GM12878 (cell line): ENCODE results near the gene TRPM6. TPM values are rescaled to one million over a fixed set of nuclear protein-coding genes. Genes with fewer than 3 reads are reported as not detected.

Experiments used
- ATAC-seq: fragments of 200-7000 bp; cut with Tn5 transposase; 3 replicates; pipeline ENCODE4 v1.9.1; 2020; ENCODE audit warnings: mild to moderate bottlenecking, moderate library complexity
- BruUV-seq: library from RNA; stranded (reverse); fragments of 400-500 nt; replicated peaks from 2 replicates; lab custom pipeline; 2021; lab: Mats Ljungman, UMichigan
- CTCF ChIA-PET: fragments of 300-600 bp; sonication (Branson Sonifier 250); formaldehyde crosslinking; extraction: SDS; loops from one replicate; lab custom pipeline; 2021; ENCODE audit warnings: inconsistent platforms; lab: Yijun Ruan, JAX
- POLR2A ChIA-PET: fragments of 350-600 bp; formaldehyde crosslinking; extraction: SDS; loops from one replicate; lab custom pipeline; 2021; ENCODE audit warnings: inconsistent platforms; lab: Charles Lee
- RAD21 ChIA-PET: fragments of 300-600 bp; sonication (Branson Sonifier 250); formaldehyde crosslinking; loops from one replicate; lab custom pipeline; 2023; ENCODE audit warnings: antibody characterized with exemption; ENCODE audit not compliant: unreplicated experiment; lab: Charles Lee
- SMC1A ChIA-PET: fragments of 300-600 bp; sonication (Branson Sonifier 250); formaldehyde crosslinking; loops from one replicate; lab custom pipeline; 2023; ENCODE audit not compliant: unreplicated experiment, uncharacterized antibody; lab: Charles Lee
- DNase-seq: peaks from one replicate; pipeline ENCODE4 v3.0.0-alpha.2; 2011; ENCODE audit warnings: low read depth, low spot score
- FAIRE-seq: peaks from 3 replicates; lab custom pipeline; 2011; peaks lifted over from hg19 to GRCh38; lab: Jason Lieb, UNC
- H2AFZ ChIP-seq: 2 replicates; pipeline ENCODE4 v1.6.0; 2011; ENCODE audit warnings: low read depth, low read length, control low read depth; ENCODE audit not compliant: control insufficient read depth
- H3K27ac ChIP-seq: 2 replicates; pipeline ENCODE4 v1.5.1; 2011; ENCODE audit warnings: control low read depth; ENCODE audit not compliant: control insufficient read depth, insufficient read depth
- H3K27me3 ChIP-seq, 2 experiments: replicated peaks in 1 of 2; 2 replicates each; pipeline versions ENCODE4 v1.6.0 to v1.6.1; 2011; ENCODE audit warnings: low read length in 1 of 2; ENCODE audit not compliant: control insufficient read depth in 2 of 2, insufficient read depth in 2 of 2
- H3K36me3 ChIP-seq, 2 experiments: 2 replicates each; pipeline ENCODE4 v1.5.1; 2011; ENCODE audit warnings: low read length in 1 of 2; ENCODE audit not compliant: control insufficient read depth in 2 of 2, insufficient read depth in 2 of 2
- H3K4me1 ChIP-seq: 2 replicates; pipeline ENCODE4 v1.6.1; 2011; ENCODE audit warnings: mild to moderate bottlenecking, low read length, moderate library complexity, mixed read lengths; ENCODE audit not compliant: control insufficient read depth, insufficient read depth
- H3K4me2 ChIP-seq: 2 replicates; pipeline ENCODE4 v1.6.0; 2011; ENCODE audit warnings: control low read depth; ENCODE audit not compliant: control insufficient read depth, insufficient read depth
- H3K4me3 ChIP-seq: fragments of 200-600 bp; sonication (generic); 2 replicates; pipeline ENCODE4 v1.5.1; 2016
- H3K79me2 ChIP-seq: 2 replicates; pipeline ENCODE4 v1.6.0; 2011; ENCODE audit warnings: low read length; ENCODE audit not compliant: control insufficient read depth, insufficient read depth
- H3K9ac ChIP-seq: 2 replicates; pipeline ENCODE4 v1.8.0; 2011; ENCODE audit warnings: low read length, control low read depth, mixed read lengths; ENCODE audit not compliant: control insufficient read depth, insufficient read depth
- H3K9me3 ChIP-seq: replicated peaks from 3 replicates; pipeline ENCODE4 v1.5.1; 2011; ENCODE audit warnings: mild to moderate bottlenecking, low read length; ENCODE audit not compliant: control insufficient read depth, insufficient read depth
- H4K20me1 ChIP-seq: 2 replicates; pipeline ENCODE4 v1.6.0; 2011; ENCODE audit not compliant: control insufficient read depth, insufficient read depth
- ATF7 ChIP-seq: fragments of 450-650 bp; IDR thresholded peaks from 2 replicates; pipeline ENCODE4 v1.6.1; 2016; ENCODE audit warnings: low read depth, mild to moderate bottlenecking
- CBX3 ChIP-seq: fragments of 200-600 bp; sonication (generic); IDR thresholded peaks from 2 replicates; pipeline ENCODE4 v1.6.1; 2016; ENCODE audit warnings: low read depth, borderline replicate concordance
- HCFC1 ChIP-seq: fragments of 150-350 bp; IDR thresholded peaks from 2 replicates; pipeline ENCODE4 v1.6.1; 2014; ENCODE audit warnings: low read length
- JUNB ChIP-seq: IDR thresholded peaks from 2 replicates; pipeline ENCODE4 v1.6.1; 2016; ENCODE audit warnings: antibody characterized with exemption, mild to moderate bottlenecking
- KAT2A ChIP-seq: conservative IDR thresholded peaks from 2 replicates; pipeline ENCODE4 v1.6.1; 2011; ENCODE audit warnings: low read depth, low read length; ENCODE audit not compliant: control insufficient read depth
- KLF5 ChIP-seq: fragments of 450-650 bp; IDR thresholded peaks from 2 replicates; pipeline ENCODE4 v1.6.1; 2014; ENCODE audit warnings: mild to moderate bottlenecking; ENCODE audit not compliant: partially characterized antibody
- MXI1 ChIP-seq: fragments of 150-350 bp; IDR thresholded peaks from 2 replicates; pipeline ENCODE4 v1.6.1; 2011; ENCODE audit warnings: low read depth, mild to moderate bottlenecking, inconsistent platforms, low read length, improper control_type of control experiment
- POLR2A ChIP-seq: IDR thresholded peaks from 2 replicates; pipeline ENCODE4 v1.6.1; 2011; ENCODE audit warnings: low read depth, mild to moderate bottlenecking, low read length
- RBBP5 ChIP-seq: fragments of 200-600 bp; sonication (generic); conservative IDR thresholded peaks from 2 replicates; pipeline ENCODE4 v1.6.1; 2016
- SIX5 ChIP-seq: IDR thresholded peaks from 2 replicates; pipeline ENCODE4 v1.6.1; 2011; ENCODE audit warnings: mild to moderate bottlenecking, low read depth, low read length, moderate library complexity; ENCODE audit not compliant: severe bottlenecking
- SP1 ChIP-seq: IDR thresholded peaks from one replicate; pipeline ENCODE4 v1.6.1; 2011; ENCODE audit warnings: low read depth, low read length
- STAT3 ChIP-seq: IDR thresholded peaks from 2 replicates; pipeline ENCODE4 v1.6.1; 2011; ENCODE audit warnings: low read depth, low read length, improper control_type of control experiment
- ZNF207 ChIP-seq: fragments of 450-650 bp; IDR thresholded peaks from 2 replicates; pipeline ENCODE4 v1.6.1; 2014; ENCODE audit warnings: antibody characterized with exemption, mild to moderate bottlenecking, borderline replicate concordance
- WGBS: methylation state at CpG from one replicate; pipeline ENCODE4 v1.1.6; 2016; ENCODE audit warnings: low lambda C conversion rate; ENCODE audit not compliant: insufficient replicate concordance, insufficient coverage; ENCODE audit errors: missing lambda C conversion rate; 5-methylcytosine and 5-hydroxymethylcytosine counted together
- in situ Hi-C: fragments of 300-500 bp; cut with MboI; formaldehyde crosslinking; loops from 9 replicates; pipeline ENCODE4 v1.14.3; 2018; ENCODE audit warnings: mixed read lengths
- intact Hi-C: fragments of 100-400 bp; cut with micrococcal nuclease; formaldehyde crosslinking; loops from one replicate; pipeline ENCODE4 v1.14.2; 2022; ENCODE audit not compliant: unreplicated experiment
- polyA plus RNA-seq, 11 experiments: library from polyadenylated mRNA; depleted of rRNA in 4 of 11; unstranded in 6 of 11; stranded (reverse) in 5 of 11; fragments of >200 nt; fragmentation: Nextera tagmentation in 4 of 11; fragmentation: Illumina TruSeq in 1 of 11; extraction: Ambion mirVana in 4 of 11; extraction: Trizol in 1 of 11; gene quantifications; 1 replicate in 1 of 11; 2 replicates in 10 of 11; pipeline versions ENCODE4 v1.2.1 to v1.2.3, GENCODE V29; 2011 to 2016; ENCODE audit warnings: inconsistent platforms in 2 of 11, missing spikeins in 2 of 11, low read depth in 1 of 11
- total RNA-seq, 4 experiments: library from RNA; depleted of rRNA in 3 of 4; stranded (reverse); fragments of >200 nt in 3 of 4; fragmentation: Illumina TruSeq in 1 of 4; extraction: Trizol in 1 of 4; gene quantifications; 2 replicates each; pipeline versions ENCODE4 v1.2.1 to v1.2.3, GENCODE V29; 2013 to 2021
- TF ChIP-seq, protein P1 (sequence below): fragments of 450-650 bp; IDR thresholded peaks from 2 replicates; pipeline ENCODE4 v1.6.1; 2017; ENCODE audit warnings: antibody characterized with exemption, mild to moderate bottlenecking, moderate library complexity
- TF ChIP-seq, protein P2 (sequence below): IDR thresholded peaks from 2 replicates; pipeline ENCODE4 v1.6.1; 2012; ENCODE audit warnings: low read depth, low read length, improper control_type of control experiment

Gene TRPM6
- total and polyA plus RNA-seq, 10 of the 15 experiments (the other 5 are each of a cell fraction or from before 2014, with no cell fraction given), result under 0.01 to 0.34 (median 0.05) TPM; not detected in 1

DNA sequence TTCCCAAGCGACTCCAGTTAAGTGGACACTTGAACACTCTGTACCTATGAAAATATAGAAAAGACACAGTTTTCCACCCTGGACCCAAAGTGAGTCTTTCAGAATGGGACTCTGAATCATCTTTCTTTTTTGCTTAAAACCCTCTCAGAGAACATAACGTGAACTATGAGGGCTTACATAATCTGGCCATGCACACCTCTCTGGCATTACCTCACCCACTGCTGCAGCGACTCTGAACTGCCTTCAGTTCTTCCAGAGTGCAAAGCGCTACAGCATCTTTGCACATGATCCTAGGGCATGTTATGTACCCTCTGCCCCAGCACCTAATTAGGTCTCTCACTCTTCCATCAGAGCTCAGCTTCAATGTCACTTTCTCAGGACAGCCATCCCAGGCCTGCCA, 204.4 kb downstream of the TRPM6 start:
- ATAC-seq, result no peak
- Histone ChIP-seq H3K4me3 (no peak overlapping the region), H3K36me3 (no peaks in the 10 kb centered on the region), H3K9me3 (no peaks in the 10 kb centered on the region), H3K79me2 (no peaks in the 10 kb centered on the region), H4K20me1 (no peaks in the 10 kb centered on the region), H3K9ac (no peak overlapping the region), H3K27me3 (no peaks in the 10 kb centered on the region), H3K4me2 (no peak overlapping the region), H3K27ac (no peak overlapping the region), H2AFZ (no peak overlapping the region), H3K4me1 (no peaks in the 10 kb centered on the region)
- 19% methylated on average over 4 of the region's 4 CpGs for WGBS
- intact Hi-C loops (no loop called here), in situ Hi-C loops (no loop called here)
- TF ChIP-seq ZNF207 (no peak), POLR2A (no peak), RBBP5 (no peak), KAT2A (no peak)
- ChIA-PET SMC1A (no interaction called here), POLR2A (no interaction called here), RAD21 (no interaction called here), CTCF (no interaction called here)
- DNase-seq, result no peak
- BruUV-seq, result no TSS peak
- FAIRE-seq, result no peak

DNA sequence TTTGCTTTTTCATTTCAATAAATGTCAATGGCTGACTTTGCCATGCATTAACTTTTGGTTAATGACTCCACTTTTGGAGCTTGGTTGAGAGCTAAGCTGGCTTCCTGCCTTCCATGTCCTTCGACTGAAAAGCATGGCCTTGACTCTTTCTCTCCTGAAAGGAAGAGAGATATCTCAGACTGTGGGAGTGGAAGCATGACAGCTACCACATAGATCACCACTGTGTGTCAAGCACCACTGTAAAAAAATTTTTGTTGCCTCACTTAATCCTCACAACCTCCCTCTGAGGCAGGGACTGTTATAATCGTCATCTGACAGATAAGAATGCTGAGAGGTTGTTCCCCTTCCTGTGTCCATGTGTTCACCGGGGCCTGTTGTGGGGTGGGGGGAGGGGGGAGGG, 205.8 kb downstream of the TRPM6 start:
- H3K36me3 ChIP-seq, result no peaks in the 10 kb centered on the region
- DNase-seq (no peak), FAIRE-seq (no peak), ATAC-seq (no peak)
- ChIA-PET CTCF (no interaction called here), RAD21 (no interaction called here), SMC1A (no interaction called here), POLR2A (no interaction called here)
- no peak overlapping the region for H3K27ac ChIP-seq
- no peaks in the 10 kb centered on the region for H3K4me1 ChIP-seq
- H3K4me2 ChIP-seq, result no peak overlapping the region
- intact Hi-C loops, result no loop called here
- H2AFZ ChIP-seq, result no peak overlapping the region
- no peaks in the 10 kb centered on the region for H3K27me3 ChIP-seq
- in situ Hi-C loops, result no loop called here
- H3K4me3 ChIP-seq, result no peak overlapping the region
- H3K9me3 ChIP-seq, result no peaks in the 10 kb centered on the region
- H4K20me1 ChIP-seq, result no peaks in the 10 kb centered on the region
- 13% methylated on average over 3 of the region's 3 CpGs for WGBS
- no peaks in the 10 kb centered on the region for H3K79me2 ChIP-seq
- no peak overlapping the region for H3K9ac ChIP-seq
- BruUV-seq, result no TSS peak
- TF ChIP-seq MXI1 (no peak), SP1 (no peak), SIX5 (no peak), HCFC1 (no peak), POLR2A (no peak), JUNB (no peak), CBX3 (no peak), STAT3 (no peak), KLF5 (no peak), ATF7 (no peak)
- TF ChIP-seq, protein P1, sequence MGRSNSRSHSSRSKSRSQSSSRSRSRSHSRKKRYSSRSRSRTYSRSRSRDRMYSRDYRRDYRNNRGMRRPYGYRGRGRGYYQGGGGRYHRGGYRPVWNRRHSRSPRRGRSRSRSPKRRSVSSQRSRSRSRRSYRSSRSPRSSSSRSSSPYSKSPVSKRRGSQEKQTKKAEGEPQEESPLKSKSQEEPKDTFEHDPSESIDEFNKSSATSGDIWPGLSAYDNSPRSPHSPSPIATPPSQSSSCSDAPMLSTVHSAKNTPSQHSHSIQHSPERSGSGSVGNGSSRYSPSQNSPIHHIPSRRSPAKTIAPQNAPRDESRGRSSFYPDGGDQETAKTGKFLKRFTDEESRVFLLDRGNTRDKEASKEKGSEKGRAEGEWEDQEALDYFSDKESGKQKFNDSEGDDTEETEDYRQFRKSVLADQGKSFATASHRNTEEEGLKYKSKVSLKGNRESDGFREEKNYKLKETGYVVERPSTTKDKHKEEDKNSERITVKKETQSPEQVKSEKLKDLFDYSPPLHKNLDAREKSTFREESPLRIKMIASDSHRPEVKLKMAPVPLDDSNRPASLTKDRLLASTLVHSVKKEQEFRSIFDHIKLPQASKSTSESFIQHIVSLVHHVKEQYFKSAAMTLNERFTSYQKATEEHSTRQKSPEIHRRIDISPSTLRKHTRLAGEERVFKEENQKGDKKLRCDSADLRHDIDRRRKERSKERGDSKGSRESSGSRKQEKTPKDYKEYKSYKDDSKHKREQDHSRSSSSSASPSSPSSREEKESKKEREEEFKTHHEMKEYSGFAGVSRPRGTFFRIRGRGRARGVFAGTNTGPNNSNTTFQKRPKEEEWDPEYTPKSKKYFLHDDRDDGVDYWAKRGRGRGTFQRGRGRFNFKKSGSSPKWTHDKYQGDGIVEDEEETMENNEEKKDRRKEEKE, result no peak
- TF ChIP-seq, protein P2, sequence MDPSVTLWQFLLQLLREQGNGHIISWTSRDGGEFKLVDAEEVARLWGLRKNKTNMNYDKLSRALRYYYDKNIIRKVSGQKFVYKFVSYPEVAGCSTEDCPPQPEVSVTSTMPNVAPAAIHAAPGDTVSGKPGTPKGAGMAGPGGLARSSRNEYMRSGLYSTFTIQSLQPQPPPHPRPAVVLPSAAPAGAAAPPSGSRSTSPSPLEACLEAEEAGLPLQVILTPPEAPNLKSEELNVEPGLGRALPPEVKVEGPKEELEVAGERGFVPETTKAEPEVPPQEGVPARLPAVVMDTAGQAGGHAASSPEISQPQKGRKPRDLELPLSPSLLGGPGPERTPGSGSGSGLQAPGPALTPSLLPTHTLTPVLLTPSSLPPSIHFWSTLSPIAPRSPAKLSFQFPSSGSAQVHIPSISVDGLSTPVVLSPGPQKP, result no peak
